ENCODE measurements around the gene ZMYND11.

GRCh38 chr10:154348-154747, 19.1 kb downstream of the ZMYND11 start:
- no peak for TF ChIP-seq SIN3A (conservative IDR thresholded peaks at IDR 0.05 in 1 of 2, IDR thresholded peaks at IDR 0.05 in 1 of 2; ENCODE audit: low read depth in 1 of 2, low read length in 2 of 2)
- no peak for TF ChIP-seq EP300 (IDR thresholded peaks at IDR 0.05; ENCODE audit: borderline replicate concordance in 1 of 2, low read depth in 2 of 2, low read length in 2 of 2)
- no peak for TF ChIP-seq POLR2AphosphoS5 (IDR thresholded peaks at IDR 0.05; ENCODE audit: low read depth, low read length)
